Breast epithelium (tissue), 4 donors: ENCODE results near the gene C1orf159. TPM values are rescaled to one million over a fixed set of nuclear protein-coding genes. Genes with fewer than 3 reads are reported as not detected.
"Not testable (repeated sequence)": the region's sequence is repeated elsewhere in the genome, so short reads cannot be mapped to it uniquely, and the experiment has no call there.

Experiments used
- DNase-seq, 2 donors: peaks; one replicate each; pipeline ENCODE4 v3.0.0-alpha.2; 2019; ENCODE audit warnings: low spot score in 2 of 2
- H3K27ac ChIP-seq, 2 donors: fragments of 200-600 bp; sonication (generic) in 1 of 2; one replicate each; pipeline ENCODE4 v1.5.1; 2016 to 2019; ENCODE audit warnings: mild to moderate bottlenecking in 1 of 2
- H3K27me3 ChIP-seq, 2 donors: fragments of 200-600 bp; sonication (generic) in 1 of 2; one replicate each; pipeline versions ENCODE4 v1.5.1 to v1.6.0; 2017 to 2019; ENCODE audit warnings: control low read depth in 1 of 2, mild to moderate bottlenecking in 1 of 2
- H3K36me3 ChIP-seq: fragments of 200-600 bp; one replicate; pipeline ENCODE4 v1.5.1; 2019
- H3K4me1 ChIP-seq, 2 donors: fragments of 200-600 bp; sonication (generic); one replicate each; pipeline ENCODE4 v1.5.1; 2016 to 2019; ENCODE audit warnings: control low read depth in 1 of 2
- H3K4me3 ChIP-seq, 3 donors: fragments of 200-600 bp; sonication (generic); 1 replicate in 2 of 3; 2 replicates in 1 of 3; pipeline ENCODE4 v1.5.1; 2016 to 2019; ENCODE audit warnings: mild to moderate bottlenecking in 3 of 3, moderate library complexity in 2 of 3
- H3K9me3 ChIP-seq, 2 donors: fragments of 200-600 bp; sonication (generic) in 1 of 2; one replicate each; pipeline ENCODE4 v1.5.1; 2016 to 2019; ENCODE audit warnings: control low read depth in 1 of 2
- CTCF ChIP-seq, 3 donors: fragments of 450-650 bp; IDR thresholded peaks; one replicate each; pipeline ENCODE4 v1.5.1; 2016 to 2017; ENCODE audit warnings: antibody characterized with exemption in 3 of 3, mild to moderate bottlenecking in 3 of 3, moderate library complexity in 3 of 3
- POLR2A ChIP-seq: fragments of 450-650 bp; IDR thresholded peaks from one replicate; pipeline ENCODE4 v1.6.1; 2016; ENCODE audit warnings: antibody characterized with exemption, mild to moderate bottlenecking, moderate library complexity
- POLR2AphosphoS5 ChIP-seq, 3 donors: sonication (generic); formaldehyde crosslinking; IDR thresholded peaks; one replicate each; pipeline ENCODE4 v1.6.1; 2017; ENCODE audit warnings: antibody characterized with exemption in 3 of 3
- intact Hi-C: fragments of 100-400 bp; cut with DNase I; formaldehyde crosslinking; loops from one replicate; pipeline ENCODE4 v1.15.1; 2023; ENCODE audit warnings: low total_unique reads
- total RNA-seq, 3 donors: library from RNA; depleted of rRNA; stranded (reverse); fragments of >200 nt; gene quantifications; one replicate each; pipeline ENCODE4 v1.1.0, GENCODE V29; 2016

The C1orf159 gene
- total RNA-seq, 3 donors from 2014 or later = 6.9 to 24.0 (median 12.5) TPM

GRCh38 chr1:1144843-1145546 is 29.1 kb upstream of the C1orf159 start:
- Histone ChIP-seq H3K27ac (peak overlapping the region; percentile 81 to 84), H3K27me3 (no peaks in the 10 kb centered on the region), H3K4me3 (no peak overlapping the region), H3K4me1 (no peaks in the 10 kb centered on the region), H3K36me3 (no peaks in the 10 kb centered on the region), H3K9me3 (no peaks in the 10 kb centered on the region)
- DNase-seq = no peak
- TF ChIP-seq CTCF (IDR thresholded peaks at IDR 0.05) (no peak), POLR2AphosphoS5 (IDR thresholded peaks at IDR 0.05) (no peak)
- intact Hi-C loops = no loop called here

DNA sequence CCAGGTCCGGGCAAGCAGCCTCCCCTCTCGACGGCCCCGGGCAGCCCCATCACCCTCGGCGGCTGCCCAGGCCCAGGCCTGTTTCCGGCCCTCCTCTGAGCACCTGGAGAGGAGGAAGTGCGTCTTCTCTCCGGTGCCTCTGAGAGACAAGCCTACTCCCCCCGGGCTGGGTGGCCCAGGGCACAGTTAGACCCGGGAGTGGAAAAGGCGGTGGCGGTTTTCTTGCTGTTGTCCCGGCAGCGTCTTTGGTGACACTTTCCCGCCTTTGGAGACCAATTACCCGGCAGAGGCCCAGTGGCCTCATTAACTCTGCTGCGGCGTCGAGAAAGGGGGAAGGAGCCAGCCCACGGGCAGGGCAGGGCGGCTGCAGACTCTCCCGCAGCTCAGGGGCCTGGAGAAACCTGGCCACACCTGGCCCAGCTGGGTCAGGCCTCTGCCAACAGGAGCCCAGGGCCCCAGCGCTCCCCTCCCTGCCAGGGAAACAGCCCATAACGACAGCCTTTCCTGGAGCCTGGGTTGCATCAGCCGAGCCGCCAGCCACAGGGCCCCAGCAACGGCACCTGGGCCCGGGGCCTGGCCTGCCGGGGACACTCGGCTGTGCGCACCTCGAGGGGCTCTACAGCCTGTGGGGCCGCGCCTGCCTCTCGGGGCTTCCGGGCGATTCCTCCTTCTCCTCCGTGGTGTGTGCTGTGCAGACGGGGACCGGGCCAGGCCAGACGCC is 28.4 kb upstream of the C1orf159 start:
- no peak for TF ChIP-seq POLR2AphosphoS5 (IDR thresholded peaks at IDR 0.05)
- no peak for TF ChIP-seq CTCF (IDR thresholded peaks at IDR 0.05)
- no peak for TF ChIP-seq POLR2A
- no peak overlapping the region for H3K4me3 ChIP-seq
- DNase-seq = no peak
- peak overlapping the region; percentile 81 to 84 for H3K27ac ChIP-seq
- H3K4me1 ChIP-seq = no peaks in the 10 kb centered on the region
- H3K9me3 ChIP-seq = no peaks in the 10 kb centered on the region
- no peaks in the 10 kb centered on the region for H3K36me3 ChIP-seq
- no peaks in the 10 kb centered on the region for H3K27me3 ChIP-seq
- intact Hi-C loops = no loop called here

DNA sequence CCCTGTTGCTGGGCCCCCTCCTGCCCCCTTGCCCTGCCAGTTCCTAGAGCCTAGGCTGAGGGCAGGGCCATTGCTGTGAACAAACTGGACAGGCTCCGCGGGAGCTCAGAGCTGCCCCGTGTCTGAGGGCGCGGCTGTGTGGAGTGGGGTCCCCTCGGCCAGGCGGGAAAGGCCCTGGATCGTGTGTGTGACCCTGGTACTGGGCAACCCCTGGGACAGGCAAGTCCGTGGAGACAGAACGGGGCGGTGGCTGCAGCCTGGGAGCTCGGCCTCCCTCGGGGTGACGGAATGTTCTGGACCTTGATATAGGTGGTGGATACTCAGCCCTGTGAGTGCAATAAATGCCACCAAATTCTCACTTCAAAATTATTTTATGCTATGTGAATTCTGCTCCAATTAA is 27.7 kb upstream of the C1orf159 start:
- H3K4me1 ChIP-seq = no peaks in the 10 kb centered on the region
- peak overlapping the region; percentile 81 to 84 for H3K27ac ChIP-seq
- TF ChIP-seq CTCF (IDR thresholded peaks at IDR 0.05) (no peak), POLR2A (no peak), POLR2AphosphoS5 (IDR thresholded peaks at IDR 0.05) (no peak)
- no peaks in the 10 kb centered on the region for H3K27me3 ChIP-seq
- H3K9me3 ChIP-seq = no peaks in the 10 kb centered on the region
- H3K36me3 ChIP-seq = no peaks in the 10 kb centered on the region
- intact Hi-C loops = no loop called here
- H3K4me3 ChIP-seq = no peak overlapping the region
- no peak for DNase-seq

DNA sequence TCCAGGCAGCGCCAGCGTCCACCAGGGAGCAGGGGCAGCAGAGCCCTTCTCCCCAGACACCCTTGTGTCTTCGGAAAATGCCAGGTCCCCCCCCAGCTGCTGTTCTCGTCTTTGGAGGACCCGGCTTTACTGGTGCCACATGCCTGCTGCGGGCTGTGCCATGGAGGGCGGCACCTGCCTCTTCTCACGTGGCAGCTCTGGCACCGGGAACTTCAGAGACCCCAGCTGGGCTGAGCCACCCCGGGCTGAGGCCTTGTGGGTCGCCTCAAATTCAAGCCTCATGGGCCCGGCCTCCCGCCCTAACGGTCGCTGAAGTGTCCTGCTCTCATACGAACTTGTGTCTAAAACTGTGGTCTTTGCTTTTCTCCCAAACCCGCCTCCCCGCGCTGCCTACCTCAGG is 27.0 kb upstream of the C1orf159 start:
- no peaks in the 10 kb centered on the region for H3K9me3 ChIP-seq
- TF ChIP-seq POLR2AphosphoS5 (IDR thresholded peaks at IDR 0.05) = no peak
- TF ChIP-seq CTCF (IDR thresholded peaks at IDR 0.05) = no peak
- TF ChIP-seq POLR2A = no peak
- DNase-seq = no peak
- no peak overlapping the region for H3K4me3 ChIP-seq
- no peaks in the 10 kb centered on the region for H3K4me1 ChIP-seq
- peaks cover 2% of the 10 kb centered on the region in 2 donors for H3K27me3 ChIP-seq
- H3K36me3 ChIP-seq = no peaks in the 10 kb centered on the region
- no peak overlapping the region for H3K27ac ChIP-seq
- intact Hi-C loops = no loop called here

GRCh38 chr1:1142352-1142751 is 26.5 kb upstream of the C1orf159 start:
- H3K36me3 ChIP-seq, H3K4me3 ChIP-seq, H3K4me1 ChIP-seq, H3K27ac ChIP-seq, H3K27me3 ChIP-seq, H3K9me3 ChIP-seq, DNase-seq, intact Hi-C loops: not testable (repeated sequence)
